ENCODE results near the gene CRISPLD2. TPM values are rescaled to one million over a fixed set of nuclear protein-coding genes. Genes with fewer than 3 reads are reported as not detected.

Gene CRISPLD2
- total RNA-seq, 1 experiment from 2014 or later: 9.4 TPM

GRCh38 chr16:84884596-84885341 lies 65.0 kb downstream of the CRISPLD2 start (continued):
- TF ChIP-seq CDX4 (CRISPR knock-in tag; IDR thresholded peaks at IDR 0.05; ENCODE audit: borderline replicate concordance) (no peak), TP53 (CRISPR knock-in tag; IDR thresholded peaks at IDR 0.05) (no peak), ELF4 (CRISPR knock-in tag; IDR thresholded peaks at IDR 0.05; ENCODE audit: low read depth) (no peak)

GRCh38 chr16:84885342-84885910 lies 65.6 kb downstream of the CRISPLD2 start:
- CTCF ChIA-PET: interaction anchor here (0.5 to 1.8 kb wide), 6 partner anchors 8 to 563 kb away, joined by 3 to 6 read pairs (median 4); partner anchors contain the start of gene CRISPLD2
- Mint-ChIP-seq H3K4me3 (no peak overlapping the region), H3K4me1 (peaks cover 53% of the 10 kb centered on the region), H3K9me3 (no peaks in the 10 kb centered on the region; the same call in 1 of the 2 replicates), H3K27ac (peak overlapping the region; percentile 72), H3K36me3 (peaks cover 17% of the 10 kb centered on the region), H3K27me3 (ENCODE audit: low read depth) (no peaks in the 10 kb centered on the region)
- DNase-seq (ENCODE audit: low spot score) (peak; percentile 21), ATAC-seq (peak; percentile 43)
- TF ChIP-seq ELF4 (CRISPR knock-in tag; IDR thresholded peaks at IDR 0.05; ENCODE audit: low read depth) (no peak), ATF1 (CRISPR knock-in tag; IDR thresholded peaks at IDR 0.05) (no peak)
- POLR2A ChIA-PET: interaction anchor here (0.7 kb wide), 1 partner anchor 9 kb away, joined by 3 read pairs; no protein-coding TSS in a partner anchor

GRCh38 chr16:84886497-84887090 lies 66.8 kb downstream of the CRISPLD2 start:
- H3K9me3 Mint-ChIP-seq: no peaks in the 10 kb centered on the region; the same call in 1 of the 2 replicates
- ATAC-seq (no peak), DNase-seq (ENCODE audit: low spot score) (no peak)
- ChIA-PET POLR2A (interaction anchor here (0.6 kb wide), 1 partner anchor 22 kb away, joined by 4 read pairs; no protein-coding TSS in a partner anchor), CTCF (interaction anchor here (1.0 to 1.4 kb wide), 2 partner anchors 10 to 171 kb away, joined by 3 read pairs; no protein-coding TSS in a partner anchor)
- peak overlapping the region; percentile 83 for H3K27ac Mint-ChIP-seq
- H3K4me3 Mint-ChIP-seq: no peak overlapping the region
- H3K36me3 Mint-ChIP-seq: peaks cover 11% of the 10 kb centered on the region; the same call in 1 of the 2 replicates
- no peaks in the 10 kb centered on the region for H3K27me3 Mint-ChIP-seq (ENCODE audit: low read depth)
- TF ChIP-seq E2F4 (CRISPR knock-in tag; IDR thresholded peaks at IDR 0.05; ENCODE audit: borderline replicate concordance, low read depth): no peak
- TF ChIP-seq NR1H2 (CRISPR knock-in tag; IDR thresholded peaks at IDR 0.05): no peak
- H3K4me1 Mint-ChIP-seq: peaks cover 53% of the 10 kb centered on the region

GRCh38 chr16:84887207-84887606 lies 67.4 kb downstream of the CRISPLD2 start:
- Mint-ChIP-seq H3K4me1 (peaks cover 53% of the 10 kb centered on the region), H3K27ac (no peak overlapping the region), H3K9me3 (no peaks in the 10 kb centered on the region; the same call in 1 of the 2 replicates), H3K27me3 (ENCODE audit: low read depth) (no peaks in the 10 kb centered on the region), H3K36me3 (peaks cover 11% of the 10 kb centered on the region; the same call in 1 of the 2 replicates), H3K4me3 (no peak overlapping the region)
- DNase-seq (ENCODE audit: low spot score): no peak
- ChIA-PET POLR2A (interaction anchor here (0.6 kb wide), 1 partner anchor 797 kb away, joined by 4 read pairs; no protein-coding TSS in a partner anchor), CTCF (interaction anchor here (1.0 to 1.4 kb wide), 2 partner anchors 9 to 170 kb away, joined by 3 read pairs; no protein-coding TSS in a partner anchor)
- no peak for ATAC-seq
- no peak for TF ChIP-seq ZBTB43 (CRISPR knock-in tag; IDR thresholded peaks at IDR 0.05)
- no peak for TF ChIP-seq ZNF121 (CRISPR knock-in tag; IDR thresholded peaks at IDR 0.05)
- TF ChIP-seq GRHL2 (CRISPR knock-in tag; IDR thresholded peaks at IDR 0.05; ENCODE audit: insufficient replicate concordance, severe bottlenecking): no peak
- no peak for TF ChIP-seq MYBL2 (CRISPR knock-in tag; IDR thresholded peaks at IDR 0.05)
- no peak for TF ChIP-seq EMX1 (CRISPR knock-in tag; IDR thresholded peaks at IDR 0.05)
- TF ChIP-seq AR (CRISPR knock-in tag; IDR thresholded peaks at IDR 0.05): no peak
- no peak for TF ChIP-seq ATF2 (CRISPR knock-in tag; IDR thresholded peaks at IDR 0.05; ENCODE audit: borderline replicate concordance, low read depth)
- TF ChIP-seq JAZF1 (CRISPR knock-in tag; IDR thresholded peaks at IDR 0.05): no peak
- TF ChIP-seq ZNF396 (CRISPR knock-in tag; IDR thresholded peaks at IDR 0.05; ENCODE audit: borderline replicate concordance): no peak
- no peak for TF ChIP-seq ZNF219 (CRISPR knock-in tag; IDR thresholded peaks at IDR 0.05; ENCODE audit: borderline replicate concordance)
- no peak for TF ChIP-seq ZNF317 (CRISPR knock-in tag; IDR thresholded peaks at IDR 0.05; ENCODE audit: borderline replicate concordance, low read depth)
- no peak for TF ChIP-seq ZSCAN18 (CRISPR knock-in tag; IDR thresholded peaks at IDR 0.05)

Measured in WTC11 (cell line).